Hepatocyte (in vitro differentiated cells): ENCODE results near the gene MYL4. TPM values are rescaled to one million over a fixed set of nuclear protein-coding genes. Genes with fewer than 3 reads are reported as not detected.

Experiments
- DNase-seq: peaks from one replicate; pipeline ENCODE4 v3.0.0-alpha.2; 2016; ENCODE audit warnings: low spot score
- H2AFZ ChIP-seq: fragments of 200-600 bp; sonication (generic); 2 replicates; pipeline ENCODE4 v1.6.0; 2016; ENCODE audit warnings: antibody characterized with exemption, mild to moderate bottlenecking
- H3K27ac ChIP-seq: fragments of 200-600 bp; sonication (generic); 2 replicates; pipeline ENCODE4 v1.5.1; 2016; ENCODE audit warnings: mild to moderate bottlenecking
- H3K27me3 ChIP-seq: fragments of 200-600 bp; sonication (generic); 2 replicates; pipeline ENCODE4 v1.6.1; 2016
- H3K36me3 ChIP-seq: fragments of 200-600 bp; sonication (generic); replicated peaks from 2 replicates; pipeline ENCODE4 v1.5.1; 2016; ENCODE audit warnings: low read depth; ENCODE audit not compliant: insufficient read depth
- H3K4me1 ChIP-seq: fragments of 200-600 bp; sonication (generic); 2 replicates; pipeline ENCODE4 v1.5.1; 2016; ENCODE audit warnings: mild to moderate bottlenecking, moderate library complexity; ENCODE audit not compliant: insufficient read depth
- H3K4me2 ChIP-seq: fragments of 200-600 bp; sonication (generic); 2 replicates; pipeline ENCODE4 v1.6.0; 2016
- H3K4me3 ChIP-seq: fragments of 200-600 bp; sonication (generic); 2 replicates; pipeline ENCODE4 v1.5.1; 2016; ENCODE audit warnings: mild to moderate bottlenecking
- H3K79me2 ChIP-seq: fragments of 200-600 bp; sonication (generic); 2 replicates; pipeline ENCODE4 v1.6.0; 2017; ENCODE audit warnings: mild to moderate bottlenecking
- H3K9me2 ChIP-seq: fragments of 200-600 bp; sonication (generic); replicated peaks from 2 replicates; pipeline ENCODE4 v1.6.0; 2017; ENCODE audit warnings: mild to moderate bottlenecking; ENCODE audit not compliant: insufficient read depth
- H3K9me3 ChIP-seq: fragments of 200-600 bp; sonication (generic); 2 replicates; pipeline ENCODE4 v1.5.1; 2016; ENCODE audit warnings: low read depth, mild to moderate bottlenecking
- H4K20me1 ChIP-seq: fragments of 200-600 bp; sonication (generic); 2 replicates; pipeline ENCODE4 v1.6.0; 2016; ENCODE audit warnings: mild to moderate bottlenecking; ENCODE audit not compliant: insufficient read depth, poor library complexity, severe bottlenecking
- EZH2 ChIP-seq: fragments of 200-600 bp; sonication (generic); IDR thresholded peaks from 2 replicates; pipeline ENCODE4 v1.6.1; 2016; ENCODE audit warnings: antibody characterized with exemption, mild to moderate bottlenecking, borderline replicate concordance
- EZH2phosphoT487 ChIP-seq: fragments of 200-600 bp; sonication (generic); IDR thresholded peaks from one replicate; pipeline ENCODE4 v1.6.1; 2018; ENCODE audit warnings: antibody characterized with exemption, mild to moderate bottlenecking, low read depth, moderate library complexity; ENCODE audit not compliant: unreplicated experiment, severe bottlenecking
- WGBS: methylation state at CpG from one replicate; pipeline ENCODE4 v1.1.6; 2016; ENCODE audit warnings: low lambda C conversion rate; ENCODE audit errors: missing lambda C conversion rate; 5-methylcytosine and 5-hydroxymethylcytosine counted together
- polyA plus RNA-seq: library from polyadenylated mRNA; unstranded; fragments of >200 nt; fragmentation: Nextera tagmentation; extraction: Ambion mirVana; gene quantifications from 2 replicates; pipeline ENCODE4 v1.2.1, GENCODE V29; 2016
- total RNA-seq: library from RNA; depleted of rRNA; stranded (reverse); fragments of >200 nt; gene quantifications from 2 replicates; pipeline ENCODE4 v1.2.3, GENCODE V29; 2014
- TF ChIP-seq, protein P1 (sequence below): fragments of 200-600 bp; sonication (generic); IDR thresholded peaks from 2 replicates; pipeline ENCODE4 v1.5.1; 2016; ENCODE audit warnings: antibody characterized with exemption, mild to moderate bottlenecking; ENCODE audit not compliant: poor library complexity

MYL4 gene
- total and polyA plus RNA-seq, 2 experiments from 2014 or later: 10.2 to 28.6 TPM

DNA sequence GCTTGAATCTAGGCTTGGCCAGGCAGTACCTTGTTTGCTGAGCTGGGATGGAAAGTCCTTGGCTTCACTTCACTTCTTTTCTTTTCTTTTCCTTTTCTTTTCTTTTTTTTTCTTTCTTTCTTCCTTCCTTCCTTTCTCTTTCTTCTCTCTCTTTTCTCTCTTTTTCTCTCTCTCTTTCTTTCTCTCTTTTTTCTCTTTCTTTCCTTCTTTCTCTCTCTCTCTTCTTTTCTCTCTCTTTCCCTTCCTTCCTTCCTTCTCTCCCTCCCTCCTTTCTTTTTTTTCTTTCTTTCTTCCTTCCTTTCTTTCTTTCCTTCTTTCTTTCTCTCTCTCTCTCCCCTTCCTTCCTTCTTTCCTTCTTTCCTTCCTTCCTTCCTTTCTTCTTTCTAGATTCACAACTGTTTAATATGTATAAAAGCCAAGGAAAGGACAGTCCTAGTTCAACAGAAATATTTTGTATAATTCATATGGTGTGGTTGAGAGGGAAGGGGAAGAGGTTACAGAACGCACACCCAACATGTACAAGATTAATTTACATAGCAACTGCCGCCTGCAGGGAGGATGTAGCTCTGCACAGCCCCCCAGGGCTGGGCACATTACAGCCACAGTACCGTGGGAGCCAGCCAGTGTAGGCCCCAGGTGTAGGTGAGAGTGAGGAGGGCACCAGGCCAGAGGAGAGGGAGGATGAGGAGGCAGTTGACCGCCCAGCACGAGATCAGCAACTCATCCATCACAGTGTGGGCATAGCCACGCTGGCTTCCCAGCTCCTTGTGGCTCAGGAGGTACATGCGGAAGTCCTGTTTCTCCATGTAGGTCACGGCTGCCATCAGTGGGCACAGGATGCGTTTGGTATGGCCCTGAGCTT lies 34.8 kb downstream of the MYL4 start:
- H3K27ac ChIP-seq: no peak overlapping the region
- H3K4me2 ChIP-seq: no peak overlapping the region
- H4K20me1 ChIP-seq: no peaks in the 10 kb centered on the region
- H3K36me3 ChIP-seq: no peaks in the 10 kb centered on the region
- no peak for DNase-seq
- peaks cover 16% of the 10 kb centered on the region for H3K4me1 ChIP-seq
- WGBS: 92% methylated on average over 9 of the region's 9 CpGs
- H3K4me3 ChIP-seq: no peak overlapping the region
- H3K27me3 ChIP-seq: no peaks in the 10 kb centered on the region
- H3K9me3 ChIP-seq: no peaks in the 10 kb centered on the region
- TF ChIP-seq EZH2phosphoT487: no peak
- TF ChIP-seq, protein P1, sequence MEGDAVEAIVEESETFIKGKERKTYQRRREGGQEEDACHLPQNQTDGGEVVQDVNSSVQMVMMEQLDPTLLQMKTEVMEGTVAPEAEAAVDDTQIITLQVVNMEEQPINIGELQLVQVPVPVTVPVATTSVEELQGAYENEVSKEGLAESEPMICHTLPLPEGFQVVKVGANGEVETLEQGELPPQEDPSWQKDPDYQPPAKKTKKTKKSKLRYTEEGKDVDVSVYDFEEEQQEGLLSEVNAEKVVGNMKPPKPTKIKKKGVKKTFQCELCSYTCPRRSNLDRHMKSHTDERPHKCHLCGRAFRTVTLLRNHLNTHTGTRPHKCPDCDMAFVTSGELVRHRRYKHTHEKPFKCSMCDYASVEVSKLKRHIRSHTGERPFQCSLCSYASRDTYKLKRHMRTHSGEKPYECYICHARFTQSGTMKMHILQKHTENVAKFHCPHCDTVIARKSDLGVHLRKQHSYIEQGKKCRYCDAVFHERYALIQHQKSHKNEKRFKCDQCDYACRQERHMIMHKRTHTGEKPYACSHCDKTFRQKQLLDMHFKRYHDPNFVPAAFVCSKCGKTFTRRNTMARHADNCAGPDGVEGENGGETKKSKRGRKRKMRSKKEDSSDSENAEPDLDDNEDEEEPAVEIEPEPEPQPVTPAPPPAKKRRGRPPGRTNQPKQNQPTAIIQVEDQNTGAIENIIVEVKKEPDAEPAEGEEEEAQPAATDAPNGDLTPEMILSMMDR: no peak
- TF ChIP-seq EZH2: no peak
- H2AFZ ChIP-seq: no peak overlapping the region
- H3K9me2 ChIP-seq: no peaks in the 10 kb centered on the region
- no peaks in the 10 kb centered on the region for H3K79me2 ChIP-seq

DNA sequence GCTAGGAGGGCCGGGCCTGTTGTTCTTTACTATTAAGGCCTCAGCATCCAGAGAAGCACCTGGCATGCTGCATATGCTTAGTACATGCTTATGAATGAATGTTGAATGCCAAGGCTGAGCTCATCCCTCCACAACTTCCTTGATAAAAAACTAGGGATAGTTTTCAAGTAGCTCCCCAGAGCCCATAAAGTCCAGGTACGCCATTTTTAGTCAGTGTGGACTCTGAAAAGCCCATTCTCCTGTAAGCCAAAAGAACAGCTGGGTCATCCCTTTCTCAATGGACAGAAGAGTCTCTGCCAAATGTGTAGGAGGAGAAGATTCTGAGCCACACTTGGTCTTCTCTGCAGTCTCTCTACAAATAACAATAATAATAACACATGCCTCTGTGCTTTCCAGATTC lies 35.5 kb downstream of the MYL4 start:
- Histone ChIP-seq H3K9me2 (no peaks in the 10 kb centered on the region), H3K36me3 (no peaks in the 10 kb centered on the region), H3K9me3 (no peaks in the 10 kb centered on the region), H2AFZ (no peak overlapping the region), H3K4me3 (no peak overlapping the region), H3K4me2 (no peak overlapping the region), H3K79me2 (no peaks in the 10 kb centered on the region), H4K20me1 (no peaks in the 10 kb centered on the region), H3K4me1 (peaks cover 9% of the 10 kb centered on the region), H3K27ac (no peak overlapping the region), H3K27me3 (no peaks in the 10 kb centered on the region)
- TF ChIP-seq, protein P1: no peak
- no peak for TF ChIP-seq EZH2
- no peak for TF ChIP-seq EZH2phosphoT487
- DNase-seq: no peak
- 88% methylated on average over 2 of the region's 2 CpGs for WGBS

DNA sequence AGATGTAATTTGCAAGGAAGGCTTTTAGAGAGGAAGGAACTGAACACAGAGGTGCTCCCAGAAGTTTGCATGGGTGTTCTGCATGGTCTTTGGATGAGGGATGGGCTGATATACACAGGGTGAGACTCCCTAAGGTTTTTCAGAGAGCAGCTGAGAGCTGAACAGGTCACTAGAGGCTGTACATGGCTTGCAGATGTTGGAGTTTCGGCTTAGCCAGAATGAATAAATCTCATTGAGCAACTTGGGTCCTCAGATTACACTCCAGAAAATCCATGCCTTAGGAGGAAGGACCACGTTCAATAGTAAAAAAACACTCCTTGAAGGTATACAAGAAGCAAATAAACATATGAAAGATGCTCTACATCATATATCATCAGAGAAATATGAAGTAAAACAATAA lies 37.0 kb downstream of the MYL4 start:
- H3K4me3 ChIP-seq: no peak overlapping the region
- H3K27me3 ChIP-seq: no peaks in the 10 kb centered on the region
- H3K27ac ChIP-seq: no peak overlapping the region
- no peaks in the 10 kb centered on the region for H3K4me1 ChIP-seq
- WGBS: 80% methylated on average over 2 of the region's 2 CpGs
- TF ChIP-seq, protein P1: no peak
- TF ChIP-seq EZH2phosphoT487: no peak
- no peak for TF ChIP-seq EZH2
- no peaks in the 10 kb centered on the region for H3K9me2 ChIP-seq
- H3K79me2 ChIP-seq: no peaks in the 10 kb centered on the region
- no peak overlapping the region for H3K4me2 ChIP-seq
- DNase-seq: no peak
- H4K20me1 ChIP-seq: no peaks in the 10 kb centered on the region
- H2AFZ ChIP-seq: no peak overlapping the region
- no peaks in the 10 kb centered on the region for H3K9me3 ChIP-seq
- H3K36me3 ChIP-seq: no peaks in the 10 kb centered on the region
